AG04449 (cell line): ENCODE data around the gene TMEM9.

Experiments
- CTCF ChIA-PET: fragments of 350-600 bp; formaldehyde crosslinking; extraction: SDS; loops from one replicate; lab custom pipeline; 2021; ENCODE audit warnings: antibody characterized with exemption; lab: Yijun Ruan, JAX
- POLR2A ChIA-PET: fragments of 400-600, 350-600 bp; formaldehyde crosslinking; extraction: SDS; loops from one replicate; lab custom pipeline; 2020; ENCODE audit warnings: antibody characterized with exemption, inconsistent platforms; lab: Yijun Ruan, JAX
- DNase-seq: peaks from one replicate; pipeline ENCODE4 v3.0.0-alpha.2; 2010; ENCODE audit warnings: low read depth, low spot score
- H3K4me3 ChIP-seq: 2 replicates; pipeline ENCODE4 v1.5.1; 2011; ENCODE audit warnings: low read depth, mild to moderate bottlenecking, control low read depth, low read length
- TF ChIP-seq, protein P1 (sequence below): IDR thresholded peaks from one replicate; pipeline ENCODE4 v1.5.1; 2011; ENCODE audit warnings: mild to moderate bottlenecking, moderate library complexity, low read length, control low read depth, inconsistent platforms; ENCODE audit not compliant: insufficient read depth; ENCODE audit errors: missing control alignments

TMEM9 gene

DNA sequence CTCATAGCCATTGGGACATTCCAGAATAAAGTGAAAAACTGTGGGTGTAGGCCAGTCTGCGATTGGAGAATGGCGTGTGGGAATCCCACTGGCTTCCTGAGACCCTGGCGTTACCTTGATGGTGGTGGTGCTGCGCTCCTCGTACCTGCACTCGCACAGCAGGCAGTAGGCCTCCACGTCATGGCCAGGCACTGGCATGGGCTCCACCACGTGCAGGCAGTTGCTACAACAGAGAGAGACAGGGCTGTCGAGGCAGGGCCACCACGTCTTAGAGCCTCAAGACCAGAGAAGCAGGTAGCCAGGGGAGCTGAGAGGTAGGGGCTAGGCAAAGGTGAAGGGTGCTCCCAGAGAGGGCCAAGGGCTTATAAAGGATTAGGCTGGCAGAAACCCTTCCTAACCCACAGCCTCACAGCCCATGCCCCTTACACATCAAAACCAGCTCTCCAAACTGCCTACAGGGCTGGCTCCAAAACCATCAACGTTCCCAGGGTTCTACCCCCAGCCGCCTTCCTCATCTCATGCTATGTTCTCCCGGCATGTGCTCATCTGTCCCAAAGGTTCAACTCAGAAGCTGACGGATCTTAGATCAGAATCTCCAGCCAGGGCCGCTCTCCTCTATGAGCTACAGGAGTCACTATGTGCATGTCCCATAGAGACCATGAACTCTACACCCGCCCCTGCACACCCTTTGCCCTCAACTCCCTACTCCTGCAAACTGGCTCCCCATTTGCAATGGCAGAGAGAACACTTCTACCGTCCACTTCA lies 7.5 kb downstream of the TMEM9 start:
- no peak for DNase-seq
- no peak overlapping the region for H3K4me3 ChIP-seq
- CTCF ChIA-PET = interaction anchor here (0.9 to 1.4 kb wide), 2 partner anchors 32 to 202 kb away, joined by 3 to 4 read pairs; no protein-coding TSS in a partner anchor
- POLR2A ChIA-PET = no interaction called here
- TF ChIP-seq, protein P1, sequence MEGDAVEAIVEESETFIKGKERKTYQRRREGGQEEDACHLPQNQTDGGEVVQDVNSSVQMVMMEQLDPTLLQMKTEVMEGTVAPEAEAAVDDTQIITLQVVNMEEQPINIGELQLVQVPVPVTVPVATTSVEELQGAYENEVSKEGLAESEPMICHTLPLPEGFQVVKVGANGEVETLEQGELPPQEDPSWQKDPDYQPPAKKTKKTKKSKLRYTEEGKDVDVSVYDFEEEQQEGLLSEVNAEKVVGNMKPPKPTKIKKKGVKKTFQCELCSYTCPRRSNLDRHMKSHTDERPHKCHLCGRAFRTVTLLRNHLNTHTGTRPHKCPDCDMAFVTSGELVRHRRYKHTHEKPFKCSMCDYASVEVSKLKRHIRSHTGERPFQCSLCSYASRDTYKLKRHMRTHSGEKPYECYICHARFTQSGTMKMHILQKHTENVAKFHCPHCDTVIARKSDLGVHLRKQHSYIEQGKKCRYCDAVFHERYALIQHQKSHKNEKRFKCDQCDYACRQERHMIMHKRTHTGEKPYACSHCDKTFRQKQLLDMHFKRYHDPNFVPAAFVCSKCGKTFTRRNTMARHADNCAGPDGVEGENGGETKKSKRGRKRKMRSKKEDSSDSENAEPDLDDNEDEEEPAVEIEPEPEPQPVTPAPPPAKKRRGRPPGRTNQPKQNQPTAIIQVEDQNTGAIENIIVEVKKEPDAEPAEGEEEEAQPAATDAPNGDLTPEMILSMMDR = no peak

DNA sequence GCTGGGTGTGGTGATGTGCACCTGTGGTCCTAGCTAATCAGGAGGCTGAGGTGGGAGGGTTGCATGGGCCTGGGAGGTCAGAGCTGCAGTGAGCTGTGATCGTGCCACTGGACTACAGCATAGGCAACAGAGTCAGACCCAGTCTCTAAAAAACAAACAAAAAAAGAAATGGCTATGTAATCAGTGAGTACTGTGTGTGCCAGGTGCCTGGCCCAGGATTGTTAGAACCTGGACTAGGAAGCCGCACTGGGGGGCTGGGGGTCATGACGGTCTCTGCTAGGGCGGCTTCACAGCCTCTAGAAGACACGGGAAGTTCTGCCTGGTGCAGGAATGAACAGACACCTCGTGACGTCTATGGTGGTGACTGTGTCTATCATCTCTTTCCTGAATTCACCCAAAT lies 8.5 kb downstream of the TMEM9 start:
- TF ChIP-seq, protein P1 = no peak
- POLR2A ChIA-PET = no interaction called here
- H3K4me3 ChIP-seq = no peak overlapping the region
- CTCF ChIA-PET = no interaction called here
- DNase-seq = no peak

DNA sequence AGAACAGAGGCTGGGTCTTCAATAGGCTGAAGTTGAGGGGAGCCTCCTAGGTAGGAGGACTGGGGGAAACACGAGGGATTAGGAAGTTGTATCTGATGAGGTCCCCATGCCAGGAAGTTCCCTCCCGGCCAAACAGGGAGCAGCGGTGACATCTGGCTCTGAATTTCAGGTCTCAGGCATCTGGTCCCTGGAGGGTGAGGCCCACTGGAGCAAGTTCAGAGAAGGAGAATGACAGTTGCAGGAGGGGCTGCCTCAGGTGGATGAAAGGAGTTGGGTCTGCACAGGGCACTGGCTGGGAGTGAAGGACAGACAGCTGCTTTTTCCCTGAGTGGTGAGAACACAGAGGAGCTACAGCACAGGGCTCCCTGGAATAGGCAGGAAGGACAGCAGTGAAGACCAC lies 9.1 kb downstream of the TMEM9 start:
- no peak overlapping the region for H3K4me3 ChIP-seq
- DNase-seq = no peak
- CTCF ChIA-PET = interaction anchor here (0.7 kb wide), 1 partner anchor 8 kb away, joined by 3 read pairs; no protein-coding TSS in a partner anchor
- POLR2A ChIA-PET = no interaction called here
- TF ChIP-seq, protein P1 = no peak

DNA sequence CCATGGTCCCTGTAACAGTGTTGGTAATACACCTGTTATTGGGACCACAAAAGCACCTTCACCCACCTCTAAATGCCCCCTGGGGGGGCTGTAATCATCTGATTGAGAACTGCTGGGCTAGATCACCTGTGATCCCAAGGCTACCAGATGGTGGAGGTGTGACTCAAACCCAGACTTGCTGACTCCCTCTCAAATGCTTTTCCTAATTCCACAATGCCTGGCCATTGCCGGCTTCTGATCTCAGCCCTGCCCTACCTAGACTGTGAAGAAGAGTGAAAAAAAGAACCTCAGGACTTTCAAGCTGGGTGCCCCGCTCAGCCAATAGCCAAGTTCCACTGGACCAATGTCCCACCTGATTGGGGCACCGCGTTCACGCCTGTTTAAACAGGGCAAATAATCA lies 9.6 kb downstream of the TMEM9 start:
- no peak overlapping the region for H3K4me3 ChIP-seq
- CTCF ChIA-PET = interaction anchor here (0.7 kb wide), 1 partner anchor 8 kb away, joined by 3 read pairs; no protein-coding TSS in a partner anchor
- POLR2A ChIA-PET = no interaction called here
- TF ChIP-seq, protein P1 = no peak
- DNase-seq = no peak

DNA sequence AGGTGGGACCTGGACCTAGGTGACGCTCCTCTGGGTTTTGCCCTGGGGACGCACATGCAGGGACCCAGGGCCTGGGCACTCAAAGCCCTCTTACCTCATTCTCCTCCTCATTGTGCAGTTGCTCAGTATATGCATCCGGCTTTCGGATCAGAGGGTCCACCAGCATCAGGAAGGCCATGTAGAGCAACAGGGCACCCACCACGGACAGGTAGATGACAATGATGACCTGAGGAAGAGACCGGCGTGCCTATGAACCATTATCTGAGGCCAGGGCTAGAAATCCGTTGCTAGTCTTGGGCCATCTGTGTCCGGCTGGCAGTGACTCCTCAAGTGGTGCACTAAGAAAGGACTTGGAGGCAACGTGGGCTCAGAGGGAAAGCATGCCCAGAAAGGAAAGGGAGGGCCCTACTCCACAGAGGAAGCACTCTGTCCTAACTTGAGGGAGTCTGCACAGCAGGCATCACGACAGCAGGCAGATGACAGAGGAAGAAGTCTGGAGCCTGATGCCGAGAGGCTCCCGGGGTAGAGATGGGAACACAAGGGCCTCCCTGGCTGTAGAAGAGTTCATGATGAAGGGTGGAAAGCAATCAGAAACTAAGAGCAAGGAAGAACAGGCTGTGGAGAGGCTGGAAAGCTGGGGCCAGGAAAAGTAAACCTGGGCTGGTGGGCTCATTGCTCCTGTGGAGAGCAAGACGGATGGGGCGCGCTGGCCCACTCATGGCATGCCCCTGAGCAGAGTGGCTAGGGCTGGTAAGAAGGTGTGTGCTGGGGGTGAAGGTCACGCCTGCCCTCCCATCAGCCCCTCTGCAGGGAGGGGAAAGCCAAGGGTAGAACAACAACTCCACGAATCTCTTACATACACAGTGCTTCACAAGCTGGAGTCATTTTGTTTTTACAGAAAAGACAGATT lies 10.3 kb downstream of the TMEM9 start:
- TF ChIP-seq, protein P1 = no peak
- DNase-seq = no peak
- ChIA-PET CTCF (interaction anchor here (0.7 kb wide), 1 partner anchor 9 kb away, joined by 3 read pairs; no protein-coding TSS in a partner anchor), POLR2A (no interaction called here)
- no peak overlapping the region for H3K4me3 ChIP-seq
